Left cardiac atrium (tissue), 4 donors: ENCODE results near the gene BBOX1. TPM values are rescaled to one million over a fixed set of nuclear protein-coding genes. Genes with fewer than 3 reads are reported as not detected.
A peak's percentile ranks its signal among the peaks of the same experiment; 100 is the strongest.
"Not testable (repeated sequence)": the region's sequence is repeated elsewhere in the genome, so short reads cannot be mapped to it uniquely, and the experiment has no call there.

ENCODE experiments used
- ATAC-seq, 2 donors: fragments of 200-7000 bp; cut with Tn5 transposase; one replicate each; pipeline ENCODE4 v1.9.1; 2020; ENCODE audit warnings: mild to moderate bottlenecking in 2 of 2, moderate library complexity in 2 of 2
- DNase-seq: peaks from one replicate; pipeline ENCODE4 v3.0.0-alpha.2; 2020
- intact Hi-C, 2 donors: fragments of 100-400 bp; cut with DNase I; formaldehyde crosslinking; loops; one replicate each; pipeline versions ENCODE4 v1.14.1 to v1.15.1; 2022 to 2023
- total RNA-seq, 2 donors: library from RNA; stranded (reverse); fragmentation: NEBNext Ultra II Directional; extraction: Animal tissue kit (Norgen Biotek cat#: 25700); gene quantifications; one replicate each; pipeline ENCODE4 v1.2.1, GENCODE V29; 2021
- donor health status: DM: no; HTN: yes; CAD: no.
- donor health status: DM: no; HTN: yes; CAD: no; lungs with severe emphysema.
- donor health status: DM: yes; HTN: yes; CAD: no.
- donor health status: Dilated cardiomyopathy.

BBOX1 gene
- total RNA-seq, 2 donors from 2014 or later: 0.18 to 0.29 TPM

DNA sequence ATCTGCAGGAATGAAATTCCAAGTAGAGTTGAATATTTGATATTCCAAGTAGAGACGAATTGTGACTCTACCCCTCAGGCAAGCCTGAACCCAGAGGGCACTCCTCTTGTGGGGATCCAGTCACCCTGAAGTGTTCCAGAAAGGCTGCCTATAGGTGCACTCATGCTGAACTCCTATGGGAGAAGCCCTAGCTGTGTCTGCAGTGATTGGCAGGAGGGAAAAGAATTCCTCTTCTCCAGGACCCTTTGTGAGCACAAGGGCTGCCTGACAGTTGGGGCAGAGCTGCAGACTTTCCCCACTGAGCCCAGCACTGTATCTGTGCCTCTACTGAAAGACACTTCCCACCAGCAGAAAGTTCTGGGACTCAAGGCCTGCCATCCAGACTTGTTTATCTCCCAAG, 35.0 kb downstream of the BBOX1 start:
- intact Hi-C loops: no loop called here
- ATAC-seq (no peak), DNase-seq (no peak)

- ATAC-seq: peak in 1 of 2 donors; percentile 38
- intact Hi-C loops: no loop called here
- no peak for DNase-seq
Observed at GRCh38 chr11:27076121-27076589, 35.5 kb downstream of the BBOX1 start.

GRCh38 chr11:27081056-27081455, 40.4 kb downstream of the BBOX1 start:
- intact Hi-C loops: no loop called here
- DNase-seq: no peak
- ATAC-seq: no peak

GRCh38 chr11:27083241-27083640, 42.6 kb downstream of the BBOX1 start:
- intact Hi-C loops: no loop called here
- DNase-seq (no peak), ATAC-seq (no peak)

DNA sequence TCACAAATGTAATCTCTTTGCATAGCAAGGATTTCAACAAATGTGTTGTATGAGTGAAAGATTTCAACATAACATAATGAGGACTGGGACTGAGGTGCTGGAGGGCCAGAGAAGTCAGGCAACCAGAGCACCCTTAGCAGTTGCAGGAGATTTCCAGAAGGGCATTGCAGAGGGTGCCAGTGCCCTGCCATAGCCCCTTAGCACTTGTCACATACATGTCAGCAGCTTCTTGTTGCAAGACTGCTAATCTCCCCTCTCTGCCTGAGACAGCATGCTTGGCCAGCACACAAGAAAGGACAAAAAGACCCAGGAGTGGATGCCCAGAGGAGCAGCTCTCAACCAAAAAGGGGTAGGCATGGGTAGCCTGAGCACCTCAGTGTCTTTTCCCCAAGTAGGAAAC, 43.2 kb downstream of the BBOX1 start:
- DNase-seq (no peak), ATAC-seq (peak; percentile 57 to 84)
- intact Hi-C loops: no loop called here

GRCh38 chr11:27084518-27084917, 43.9 kb downstream of the BBOX1 start:
- DNase-seq: no peak
- intact Hi-C loops: no loop called here
- no peak for ATAC-seq

- DNase-seq: no peak
- no peak for ATAC-seq
- intact Hi-C loops: no loop called here
Observed at GRCh38 chr11:27085111-27085510, 44.5 kb downstream of the BBOX1 start.

DNA sequence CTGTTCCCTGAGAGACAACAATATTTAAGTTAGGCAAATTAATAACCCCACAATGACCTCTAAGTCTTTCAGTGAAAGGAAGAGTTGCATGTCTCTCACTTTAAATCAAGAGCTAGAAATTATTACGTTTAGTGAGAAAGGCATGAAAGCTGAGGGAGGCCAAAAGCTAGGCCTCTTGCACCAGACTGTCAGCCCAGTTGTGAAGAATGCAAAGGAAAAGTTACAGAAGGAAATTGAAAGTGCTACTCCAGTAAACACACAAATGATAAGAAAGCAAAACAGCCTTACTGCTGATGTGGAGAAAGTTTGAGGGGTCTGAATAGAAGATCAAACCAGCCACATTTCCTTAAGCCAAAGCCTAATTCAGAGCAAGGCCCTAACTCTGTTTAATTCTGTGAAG, 45.0 kb downstream of the BBOX1 start:
- intact Hi-C loops: no loop called here

DNA sequence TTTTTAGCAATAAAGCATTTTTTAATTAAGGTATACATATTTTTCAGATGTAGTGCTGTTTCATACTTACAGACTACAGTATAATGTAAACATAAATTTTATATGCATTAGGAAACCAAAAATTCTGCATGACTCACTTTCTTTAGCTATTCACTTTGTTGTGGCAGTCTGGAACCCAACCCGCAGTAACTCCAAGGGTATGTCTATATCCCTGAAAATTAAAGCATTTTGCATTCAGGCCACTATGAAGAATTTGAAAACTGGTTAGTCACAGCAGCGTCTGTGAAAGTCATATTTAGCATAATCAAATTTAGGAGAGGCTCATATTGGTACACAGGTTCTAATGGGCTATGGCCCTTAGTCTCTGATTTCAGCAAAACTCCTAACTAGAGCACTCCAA, 46.8 kb downstream of the BBOX1 start:
- no peak for DNase-seq
- ATAC-seq: no peak
- intact Hi-C loops: no loop called here

More for the DNA sequence above, 45.0 kb downstream of the BBOX1 start:
- ATAC-seq (no peak), DNase-seq (no peak)

DNA sequence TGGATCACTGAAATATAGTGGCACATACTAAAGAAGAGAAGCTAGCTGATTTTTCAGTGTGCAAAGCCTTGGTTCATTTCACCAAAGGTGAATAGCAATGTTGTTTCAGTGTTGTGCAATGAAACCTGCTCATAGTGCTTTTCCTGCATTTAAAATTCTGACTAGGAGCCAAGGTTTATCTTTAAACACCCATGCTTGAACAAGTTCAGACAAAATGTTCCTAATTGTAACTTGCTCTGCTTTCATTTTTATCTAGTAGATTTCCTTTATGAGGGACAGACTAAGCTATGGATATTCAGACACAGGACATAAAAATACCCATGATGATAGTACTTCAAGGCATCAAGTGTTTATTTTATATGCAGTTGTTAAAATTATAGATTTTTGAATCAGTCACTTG, 47.7 kb downstream of the BBOX1 start:
- ATAC-seq: no peak
- DNase-seq: no peak
- intact Hi-C loops: no loop called here

GRCh38 chr11:27089746-27090145, 49.1 kb downstream of the BBOX1 start:
- DNase-seq (no peak), ATAC-seq (no peak)
- intact Hi-C loops: no loop called here

DNA sequence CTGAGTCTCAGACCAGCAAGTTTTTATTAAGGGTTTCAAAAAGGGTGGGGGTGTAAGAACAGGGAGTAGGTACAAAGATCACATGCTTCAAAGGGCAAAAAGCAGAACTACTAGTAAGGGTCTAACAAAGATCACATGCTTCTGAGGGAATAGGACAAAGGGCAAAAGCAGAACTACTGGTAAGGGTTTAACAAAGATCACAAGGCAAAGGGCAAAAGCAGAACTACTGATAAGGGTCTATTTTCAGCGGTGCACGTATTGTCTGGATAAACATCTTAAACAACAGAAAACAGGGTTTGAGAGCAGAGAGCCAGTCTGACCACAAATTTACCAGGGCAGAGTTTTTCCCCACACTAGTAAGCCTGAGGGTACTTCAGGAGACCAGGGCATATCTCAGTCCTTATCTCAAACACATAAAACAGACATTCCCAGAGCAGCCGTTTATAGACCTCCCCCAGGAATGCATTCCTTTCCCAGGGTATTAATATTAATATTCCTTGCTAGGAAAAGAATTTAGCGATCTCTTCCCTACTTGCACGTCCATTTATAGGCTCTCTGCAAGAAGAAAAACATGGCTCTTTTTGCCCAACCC, 49.8 kb downstream of the BBOX1 start:
- intact Hi-C loops, DNase-seq, ATAC-seq: not testable (repeated sequence)

DNA sequence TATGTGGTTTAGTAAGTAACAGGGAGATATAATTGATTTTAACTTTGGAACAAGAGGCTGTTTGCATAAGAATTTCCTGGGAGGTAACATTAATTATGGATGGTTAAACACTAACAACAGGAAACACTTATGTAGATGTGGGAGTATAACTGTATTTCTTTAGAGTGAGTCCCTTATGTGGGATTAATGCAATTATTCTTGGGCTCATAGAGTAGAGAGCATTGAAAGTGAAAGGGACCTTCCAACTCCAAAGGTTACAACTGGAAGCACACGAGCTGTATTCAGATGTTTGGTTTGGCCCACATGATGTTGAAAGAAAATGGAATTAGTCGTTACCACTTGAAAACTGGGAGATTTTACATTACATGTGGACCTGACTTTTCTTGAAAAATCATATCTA, 53.5 kb downstream of the BBOX1 start:
- intact Hi-C loops: no loop called here
- ATAC-seq (no peak), DNase-seq (no peak)

GRCh38 chr11:27095059-27095458, 54.4 kb downstream of the BBOX1 start:
- intact Hi-C loops: no loop called here
- DNase-seq (no peak), ATAC-seq (no peak)

- intact Hi-C loops: no loop called here
- no peak for DNase-seq
- ATAC-seq: no peak
Observed at GRCh38 chr11:27095887-27096286, 55.3 kb downstream of the BBOX1 start.

DNA sequence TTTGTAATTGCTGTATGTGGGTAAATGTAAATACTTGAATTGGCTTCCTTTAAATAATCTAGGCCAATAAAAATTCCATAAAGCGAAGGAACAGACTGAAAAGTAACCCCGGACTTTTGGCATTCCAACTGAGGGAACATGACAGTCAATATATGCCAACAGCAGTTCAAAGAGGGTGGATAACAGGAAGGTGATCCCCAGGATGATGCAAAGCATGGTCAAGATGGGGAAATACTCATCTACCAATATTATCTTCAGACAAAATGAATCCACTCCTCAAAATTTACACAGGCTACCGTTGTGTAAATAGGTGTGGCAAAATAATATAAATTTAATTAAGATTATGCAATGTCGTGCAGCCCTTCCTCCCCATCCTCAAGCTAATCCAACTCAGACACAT, 56.9 kb downstream of the BBOX1 start:
- DNase-seq (no peak), ATAC-seq (no peak)
- intact Hi-C loops: no loop called here

DNA sequence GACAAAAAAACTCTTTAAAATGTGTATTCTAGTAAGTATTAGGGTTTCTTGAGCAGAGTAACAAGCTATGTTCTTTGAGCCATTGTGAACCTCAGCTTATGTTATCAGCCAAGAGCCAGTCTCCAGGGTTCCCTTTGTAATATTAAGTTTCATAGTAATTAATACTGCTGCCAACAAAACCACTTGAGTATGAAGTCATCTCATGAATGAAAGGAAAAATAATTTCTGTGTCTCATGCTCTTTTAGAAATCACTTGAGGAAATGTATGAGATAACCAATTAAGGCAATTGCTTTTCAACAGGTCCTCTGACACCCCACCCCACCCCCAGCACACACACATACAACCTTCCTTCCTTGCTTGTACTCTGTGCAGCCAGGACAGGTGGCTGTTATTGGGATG, 59.9 kb downstream of the BBOX1 start:
- DNase-seq (no peak), ATAC-seq (peak in 1 of 2 donors; percentile 30)
- intact Hi-C loops: no loop called here

- ATAC-seq (no peak), DNase-seq (no peak)
- intact Hi-C loops: no loop called here
Observed at GRCh38 chr11:27107548-27107947, 66.9 kb downstream of the BBOX1 start.

DNA sequence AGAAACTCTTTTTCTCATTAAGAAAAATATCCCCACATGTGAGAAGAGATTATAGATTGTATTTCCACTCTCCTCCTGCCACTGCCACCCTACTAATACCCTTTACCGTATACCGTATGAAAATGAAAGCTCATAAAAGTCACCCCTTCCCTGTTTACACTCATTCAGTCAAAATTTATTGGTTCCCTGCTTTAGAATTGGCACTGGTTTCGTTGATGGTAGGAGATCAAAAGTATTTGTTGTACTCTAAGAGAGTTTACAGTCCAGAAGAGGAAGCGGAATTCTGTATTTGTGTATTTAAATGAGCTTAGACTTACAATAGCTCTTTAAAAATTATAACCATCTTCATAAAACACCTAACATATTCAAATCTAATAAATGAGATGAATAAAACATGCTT, 68.2 kb downstream of the BBOX1 start:
- ATAC-seq (no peak), DNase-seq (no peak)
- intact Hi-C loops: no loop called here

- DNase-seq: no peak
- ATAC-seq: no peak
- intact Hi-C loops: no loop called here
Observed at GRCh38 chr11:27111896-27112295, 71.3 kb downstream of the BBOX1 start.

- no peak for DNase-seq
- intact Hi-C loops: no loop called here
Observed at GRCh38 chr11:27112946-27113345, 72.3 kb downstream of the BBOX1 start.

More at GRCh38 chr11:27112946-27113345, 72.3 kb downstream of the BBOX1 start:
- ATAC-seq: no peak
